ENCODE data around the gene MAP3K9.

GRCh38 chr14:70713096-70713495, 96.2 kb downstream of the MAP3K9 start:
- TF ChIP-seq CTCF (conservative IDR thresholded peaks at IDR 0.05) (no peak), EZH2 (IDR thresholded peaks at IDR 0.05; ENCODE audit: low read depth) (no peak)

Data from PC-9 (cell line).